LNCAP (cell line): ENCODE results near the gene KCNQ2.

Source experiments
- TF ChIP-seq, protein P1 (sequence below): fragments of 450-650 bp; IDR thresholded peaks from 2 replicates; pipeline ENCODE4 v1.5.1; 2017; ENCODE audit warnings: mild to moderate bottlenecking

KCNQ2 gene

DNA sequence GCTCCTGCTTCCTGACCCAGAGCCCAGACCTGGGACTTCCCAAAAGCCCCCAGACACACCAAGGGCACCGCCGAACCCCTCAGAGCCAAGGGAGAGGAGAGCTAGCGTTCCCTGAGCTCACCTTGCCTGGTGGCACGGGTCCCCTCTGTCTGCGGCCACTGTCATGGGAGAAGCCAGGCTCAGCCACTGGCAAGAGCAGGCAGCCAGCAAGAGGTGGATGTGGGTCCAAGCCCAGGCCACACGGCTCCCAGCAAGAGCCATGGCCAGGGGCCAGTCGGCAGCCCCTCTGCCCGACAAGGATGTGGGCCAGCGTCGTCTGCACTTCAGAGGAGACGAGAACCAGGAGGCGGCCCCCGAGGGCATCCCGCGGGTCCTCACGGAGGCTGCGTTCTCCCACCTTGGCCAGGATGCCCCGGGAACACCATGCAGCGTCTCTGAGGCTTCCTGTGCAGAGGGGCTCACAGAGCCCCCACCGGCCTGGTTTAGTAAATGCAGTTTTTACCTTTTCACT is 46.0 kb upstream of the KCNQ2 start:
- TF ChIP-seq, protein P1, sequence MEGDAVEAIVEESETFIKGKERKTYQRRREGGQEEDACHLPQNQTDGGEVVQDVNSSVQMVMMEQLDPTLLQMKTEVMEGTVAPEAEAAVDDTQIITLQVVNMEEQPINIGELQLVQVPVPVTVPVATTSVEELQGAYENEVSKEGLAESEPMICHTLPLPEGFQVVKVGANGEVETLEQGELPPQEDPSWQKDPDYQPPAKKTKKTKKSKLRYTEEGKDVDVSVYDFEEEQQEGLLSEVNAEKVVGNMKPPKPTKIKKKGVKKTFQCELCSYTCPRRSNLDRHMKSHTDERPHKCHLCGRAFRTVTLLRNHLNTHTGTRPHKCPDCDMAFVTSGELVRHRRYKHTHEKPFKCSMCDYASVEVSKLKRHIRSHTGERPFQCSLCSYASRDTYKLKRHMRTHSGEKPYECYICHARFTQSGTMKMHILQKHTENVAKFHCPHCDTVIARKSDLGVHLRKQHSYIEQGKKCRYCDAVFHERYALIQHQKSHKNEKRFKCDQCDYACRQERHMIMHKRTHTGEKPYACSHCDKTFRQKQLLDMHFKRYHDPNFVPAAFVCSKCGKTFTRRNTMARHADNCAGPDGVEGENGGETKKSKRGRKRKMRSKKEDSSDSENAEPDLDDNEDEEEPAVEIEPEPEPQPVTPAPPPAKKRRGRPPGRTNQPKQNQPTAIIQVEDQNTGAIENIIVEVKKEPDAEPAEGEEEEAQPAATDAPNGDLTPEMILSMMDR, result no peak

DNA sequence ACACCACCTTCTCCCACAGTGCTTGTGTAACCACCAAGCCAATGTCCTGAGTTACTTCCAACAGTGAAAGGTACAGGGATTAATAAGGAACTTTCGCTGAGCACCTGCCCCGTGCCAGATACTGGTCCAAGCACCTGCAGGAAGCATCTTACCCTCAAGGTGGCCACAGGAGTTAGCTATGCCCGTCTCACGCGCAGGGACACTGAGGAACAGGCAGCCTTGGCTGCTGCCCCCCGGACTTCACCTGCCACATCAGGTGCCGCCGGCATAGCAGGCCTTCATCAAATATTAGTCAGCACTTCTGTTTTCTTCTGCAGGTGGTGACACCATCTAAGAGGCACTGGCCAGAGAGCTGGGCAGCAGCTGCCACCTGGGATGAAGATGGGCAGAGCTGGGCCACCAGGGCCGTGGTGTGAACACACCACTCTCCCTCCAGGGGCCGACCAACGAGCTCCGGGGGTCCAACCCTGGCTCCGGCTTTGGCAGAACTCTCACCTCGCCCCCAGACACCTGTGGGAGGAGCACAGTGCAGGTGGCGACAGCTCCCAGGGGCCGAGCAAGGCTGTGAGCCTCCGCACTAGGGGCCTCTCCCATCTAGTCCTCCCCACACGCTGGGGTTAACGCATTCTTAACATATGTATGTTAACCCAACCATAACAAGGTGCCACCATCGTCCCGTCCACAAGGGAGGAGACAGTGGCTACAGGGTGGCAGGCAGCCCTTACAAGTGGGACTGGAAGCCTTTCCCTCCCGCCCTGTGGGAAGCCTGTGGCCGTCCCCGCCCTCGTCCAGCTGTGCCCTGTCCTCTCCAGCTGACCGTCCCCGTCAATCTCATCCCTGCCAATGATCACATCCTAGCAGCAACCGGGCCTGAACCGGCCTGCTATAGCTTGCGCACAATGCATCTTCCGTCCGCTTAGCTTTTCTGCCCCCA is 45.2 kb upstream of the KCNQ2 start:
- TF ChIP-seq, protein P1, result no peak

DNA sequence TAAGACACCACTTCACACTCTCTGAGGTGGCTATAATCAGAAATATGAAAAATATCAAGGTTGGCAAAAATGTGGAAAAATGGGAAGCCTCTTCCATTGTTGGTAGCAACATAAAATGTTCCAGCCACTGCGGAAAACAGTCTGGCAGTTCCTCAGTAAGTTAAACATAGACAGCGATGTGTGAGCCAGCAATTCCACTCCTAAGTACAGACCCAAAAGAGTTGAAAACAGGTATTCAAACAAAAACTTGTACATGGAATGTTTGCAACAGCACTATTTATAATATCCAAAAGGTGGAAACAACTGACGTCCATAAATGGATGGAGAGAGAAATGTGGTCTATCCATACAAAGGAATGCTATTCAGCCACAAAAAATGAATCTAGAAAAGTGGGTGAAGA is 40.8 kb upstream of the KCNQ2 start:
- TF ChIP-seq, protein P1, result no peak

DNA sequence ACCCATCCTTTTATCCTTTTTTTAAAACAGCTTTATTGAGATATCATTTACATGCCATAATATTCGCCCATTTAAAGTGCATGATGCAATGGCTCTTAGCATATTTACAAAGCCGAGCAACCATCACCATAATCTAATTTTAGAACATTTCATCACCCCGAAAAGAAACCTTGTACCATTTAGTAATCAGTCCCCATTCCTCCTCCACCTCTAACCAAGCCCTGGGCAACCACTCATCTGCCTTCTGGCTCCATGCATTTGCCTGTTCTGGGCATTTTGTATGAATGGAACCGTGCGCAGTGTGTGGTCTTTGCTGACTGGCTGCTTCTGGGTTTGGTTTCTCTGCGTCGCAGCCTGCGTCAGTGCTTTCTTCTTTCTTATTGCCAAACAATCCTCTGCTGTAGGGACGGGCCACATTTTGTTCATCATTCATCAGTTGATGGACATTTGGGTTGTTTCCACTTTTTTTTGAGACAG is 36.7 kb upstream of the KCNQ2 start:
- TF ChIP-seq, protein P1, result no peak

DNA sequence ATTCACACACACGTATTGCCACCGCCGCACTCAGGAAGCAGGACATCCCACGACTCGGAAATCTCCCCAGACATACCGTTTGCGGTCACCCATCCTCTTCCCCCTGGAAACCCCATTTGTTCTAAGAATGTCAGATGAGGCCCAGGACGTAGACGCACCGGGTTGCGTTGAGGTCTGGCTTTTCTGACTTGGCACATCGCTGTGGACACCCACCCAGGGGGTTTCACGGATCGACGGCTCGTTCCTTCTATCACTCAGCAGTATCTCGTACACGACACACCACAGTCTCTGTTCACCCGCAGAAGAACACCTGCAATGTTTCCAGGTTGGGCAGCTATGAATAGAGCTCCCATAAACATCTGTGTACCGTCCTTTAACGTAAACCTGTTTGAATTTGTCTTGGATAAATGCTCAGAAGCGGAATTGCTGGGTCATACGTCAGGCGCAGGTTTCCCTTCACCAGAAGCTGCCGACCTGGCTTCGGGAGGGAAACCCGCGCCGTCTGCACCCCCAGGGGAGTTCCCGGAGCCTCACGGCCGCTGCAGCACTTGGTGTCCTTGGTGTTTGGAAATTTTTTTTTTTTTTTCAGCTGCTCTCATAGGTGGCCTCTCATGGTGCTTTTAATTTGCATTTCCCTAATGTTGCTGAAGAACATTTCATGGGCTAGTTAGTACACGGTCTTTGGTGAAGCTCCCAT is 35.8 kb upstream of the KCNQ2 start:
- TF ChIP-seq, protein P1, result no peak

DNA sequence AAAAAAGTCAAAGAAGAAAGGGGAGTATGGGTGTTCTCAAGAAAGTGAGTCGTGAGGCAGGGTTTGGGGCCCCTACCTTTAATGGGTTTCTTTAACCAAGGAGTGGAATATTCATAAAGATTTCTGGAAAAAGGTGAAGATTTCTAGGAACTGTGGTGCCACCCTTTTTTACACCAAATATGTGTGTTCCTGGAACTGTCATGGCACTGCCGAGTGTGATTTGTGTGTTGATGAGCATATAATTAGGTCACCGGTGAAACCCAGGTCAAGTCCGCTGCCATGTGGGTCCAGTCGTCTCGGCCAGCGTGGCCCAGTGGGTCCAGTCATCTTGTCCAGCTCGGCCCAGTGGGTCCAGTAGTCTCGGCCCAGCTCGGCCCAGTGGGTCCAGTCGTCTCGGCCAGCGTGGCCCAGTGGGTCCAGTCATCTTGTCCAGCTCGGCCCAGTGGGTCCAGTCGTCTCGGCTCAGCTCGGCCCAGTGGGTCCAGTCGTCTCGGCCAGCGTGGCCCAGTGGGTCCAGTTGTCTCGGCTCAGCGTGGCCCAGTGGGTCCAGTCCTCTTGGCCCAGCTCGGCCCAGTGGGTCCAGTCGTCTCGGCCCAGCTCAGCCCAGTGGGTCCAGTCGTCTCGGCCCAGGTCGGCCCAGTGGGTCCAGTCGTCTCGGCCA is 34.8 kb upstream of the KCNQ2 start:
- TF ChIP-seq, protein P1, result no peak

DNA sequence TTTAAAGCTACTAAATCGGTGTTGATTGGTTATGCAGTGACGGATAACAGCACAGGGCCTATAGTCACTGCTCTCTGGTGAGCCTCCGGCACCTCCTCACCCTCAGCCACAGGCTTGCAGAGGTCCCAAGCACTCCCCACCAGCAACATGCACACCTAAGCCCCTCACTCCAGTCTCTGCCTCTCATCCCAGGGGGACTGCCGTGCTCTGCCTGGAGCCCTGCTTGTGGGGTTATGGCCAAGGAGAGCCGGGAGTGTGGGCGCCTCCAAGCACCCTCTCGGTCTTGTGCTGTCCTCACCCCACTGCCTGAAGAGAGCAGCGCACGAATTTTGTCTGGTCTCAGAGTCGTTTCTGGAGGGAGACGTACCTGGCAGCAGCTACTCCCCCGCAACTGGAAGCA is 33.3 kb upstream of the KCNQ2 start:
- TF ChIP-seq, protein P1, result no peak
